DMS 273 (cell line): ENCODE results near the gene TLK1.
"Not testable (repeated sequence)": the region's sequence is repeated elsewhere in the genome, so short reads cannot be mapped to it uniquely, and the experiment has no call there.

Source experiments
- DNase-seq: peaks from one replicate; lab custom pipeline; 2025; ENCODE audit not compliant: unreplicated experiment; lab: John Stamatoyannopoulos, UW

Gene TLK1

DNA sequence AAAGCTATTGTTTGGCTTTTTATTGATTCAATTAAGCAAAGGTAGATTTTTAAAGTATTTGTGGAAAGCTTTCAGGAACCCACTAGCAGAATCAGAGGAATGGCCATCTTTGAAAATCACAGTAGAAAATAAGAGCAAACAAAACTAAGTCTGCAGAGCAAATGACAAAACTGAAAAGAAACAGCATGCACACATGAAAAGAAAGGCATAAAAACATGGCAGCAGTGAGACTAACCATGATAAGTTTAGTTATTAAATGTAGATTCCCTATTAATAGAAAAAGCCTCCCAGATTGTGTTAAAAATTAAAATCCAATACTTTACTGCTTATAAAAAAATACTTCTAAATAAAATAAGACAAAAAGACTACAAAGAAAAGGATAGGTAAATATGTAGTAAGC is 9.1 kb upstream of the TLK1 start:
- no peak for DNase-seq

DNA sequence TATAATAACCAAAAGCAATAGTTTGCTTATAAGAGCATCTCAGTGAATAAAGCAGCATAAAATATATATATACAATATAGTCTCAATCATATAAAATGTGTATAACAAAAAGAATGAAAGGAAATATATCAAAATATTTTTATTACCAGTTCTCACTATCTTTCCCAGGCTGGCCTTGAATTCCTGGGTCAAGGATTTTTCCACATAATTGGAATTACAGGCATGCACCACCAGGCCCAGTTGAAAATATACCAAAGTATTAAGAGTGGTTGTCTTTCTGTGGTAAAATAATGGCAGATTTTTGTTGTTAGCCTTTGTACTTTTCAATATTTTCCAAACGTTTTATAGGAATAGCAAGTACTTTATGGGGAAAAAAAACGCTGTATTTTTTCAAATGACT is 8.6 kb upstream of the TLK1 start:
- DNase-seq: no peak

DNA sequence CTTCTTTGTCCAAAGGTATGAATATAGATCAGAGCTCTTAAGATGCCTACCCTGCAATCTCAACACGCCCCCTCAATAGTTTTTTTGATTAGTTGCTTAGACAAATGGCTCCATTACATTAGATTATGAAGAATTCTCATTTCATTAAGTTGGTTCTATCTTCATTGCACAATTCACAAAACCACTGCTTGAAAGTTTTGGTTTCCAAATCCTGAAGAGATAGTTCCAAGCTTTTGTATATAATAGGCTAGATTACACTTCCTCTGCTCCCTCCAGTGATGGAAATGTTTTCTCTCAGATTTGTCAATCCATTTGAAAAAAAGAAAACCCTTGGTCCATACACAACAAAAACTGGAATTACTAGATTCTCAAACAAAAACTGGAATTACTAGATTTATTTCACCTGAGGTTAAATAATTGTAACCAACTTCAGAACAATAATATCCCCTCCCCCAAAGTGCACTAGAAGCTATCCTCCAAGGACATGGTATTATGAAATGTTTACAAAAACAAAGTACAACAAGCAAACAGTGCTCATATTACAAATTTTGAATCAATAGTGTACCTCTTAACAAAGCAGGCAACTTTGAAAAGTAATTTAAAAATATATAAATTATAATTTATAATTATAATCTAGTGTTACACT is 6.8 kb upstream of the TLK1 start:
- DNase-seq: no peak

DNA sequence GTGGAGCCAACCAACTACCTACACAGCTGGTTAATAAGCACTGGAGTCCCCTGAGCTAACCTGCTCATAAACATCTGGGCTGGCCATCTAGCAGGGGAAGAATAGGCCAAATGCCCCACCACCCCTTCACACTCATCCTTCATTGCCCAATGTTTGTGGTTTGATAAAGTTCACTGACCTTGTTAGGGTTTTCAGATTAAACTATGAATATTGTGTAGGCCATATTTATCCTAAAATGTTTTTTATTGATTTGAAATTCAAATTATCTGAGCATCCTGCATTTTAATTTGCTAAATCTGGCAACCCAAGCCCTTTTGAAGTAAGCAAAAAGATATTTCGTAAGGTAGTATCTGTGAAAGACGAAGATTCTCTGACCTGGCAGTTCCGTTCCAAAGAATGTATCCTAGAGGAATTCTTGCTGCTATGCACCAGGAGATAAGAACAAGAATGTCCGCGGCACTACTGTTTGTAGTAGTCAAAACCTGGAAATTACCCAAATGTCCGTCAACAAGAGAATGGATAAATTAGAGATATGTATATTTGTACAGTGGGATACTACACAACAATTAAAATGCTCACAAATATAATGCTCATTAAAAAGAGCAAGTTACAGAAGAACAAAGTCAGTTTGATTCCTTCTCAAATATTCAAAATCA is 5.8 kb upstream of the TLK1 start:
- DNase-seq: no peak

DNA sequence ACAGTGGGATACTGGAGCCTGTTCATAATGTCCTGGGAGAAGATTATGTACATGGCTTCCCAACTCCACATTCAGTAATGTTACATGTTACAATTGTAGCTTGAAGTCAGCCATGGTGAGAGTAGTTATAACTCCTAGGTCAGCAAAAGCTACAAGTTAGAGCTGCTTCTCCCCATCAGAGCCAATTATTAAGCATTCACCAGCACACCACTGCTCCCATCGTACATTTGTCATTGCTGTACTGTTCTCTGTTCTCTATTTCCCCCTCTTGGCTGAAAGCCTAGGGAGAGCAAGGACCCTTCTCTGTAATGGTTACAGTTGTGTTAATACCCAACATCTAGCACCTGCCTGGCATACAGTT is 5.3 kb upstream of the TLK1 start:
- no peak for DNase-seq

DNA sequence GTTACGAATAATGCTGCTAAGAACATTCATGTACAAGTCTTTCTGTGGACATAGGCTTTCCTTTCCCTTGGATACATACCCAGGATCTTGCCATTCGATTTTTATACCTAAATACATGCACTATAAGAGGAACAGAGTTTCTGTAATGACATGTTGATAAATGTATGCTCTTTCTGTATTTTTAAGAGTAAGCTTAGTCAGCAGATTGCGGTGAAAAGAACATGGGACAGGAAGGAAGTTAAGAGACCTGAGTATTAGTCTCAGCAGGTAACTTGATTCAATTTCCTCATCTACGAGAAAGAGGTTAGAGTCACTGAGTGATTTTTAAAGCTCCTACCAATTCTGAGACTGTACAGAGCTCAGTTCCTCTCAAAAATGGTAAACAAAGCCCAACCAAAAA is 2.6 kb upstream of the TLK1 start:
- DNase-seq: no peak

DNA sequence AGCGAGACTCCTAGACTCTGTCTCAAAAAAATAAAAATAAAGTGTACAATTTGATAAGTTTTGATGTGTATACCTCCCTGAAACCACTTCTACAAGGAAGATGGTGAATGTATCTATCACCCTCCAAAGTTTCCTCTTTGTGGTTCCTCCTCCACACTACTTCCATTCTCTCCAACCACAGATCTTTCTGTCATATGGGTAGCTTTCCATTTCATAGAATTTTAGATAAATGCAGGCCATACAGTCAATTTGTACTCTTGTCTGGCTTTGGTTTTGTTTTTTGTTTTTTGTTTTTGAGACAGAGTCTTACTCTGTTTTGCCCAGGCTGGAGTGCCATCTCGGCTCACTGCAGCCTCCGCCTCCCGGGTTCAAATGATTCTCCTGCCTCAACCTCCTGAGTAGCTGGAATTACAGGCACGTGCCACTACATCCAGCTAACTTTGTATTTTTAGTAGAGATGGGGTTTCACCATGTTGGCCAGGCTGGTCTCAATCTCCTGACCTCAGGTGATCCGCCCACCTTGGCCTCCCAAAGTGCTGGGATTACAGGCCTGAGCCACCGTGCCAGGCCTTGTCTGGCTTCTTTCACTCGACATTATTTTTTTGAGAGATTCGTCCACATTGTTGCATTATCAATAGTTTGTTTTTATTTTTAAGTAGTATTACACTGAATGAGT is 2.0 kb upstream of the TLK1 start:
- DNase-seq: not testable (repeated sequence)

DNA sequence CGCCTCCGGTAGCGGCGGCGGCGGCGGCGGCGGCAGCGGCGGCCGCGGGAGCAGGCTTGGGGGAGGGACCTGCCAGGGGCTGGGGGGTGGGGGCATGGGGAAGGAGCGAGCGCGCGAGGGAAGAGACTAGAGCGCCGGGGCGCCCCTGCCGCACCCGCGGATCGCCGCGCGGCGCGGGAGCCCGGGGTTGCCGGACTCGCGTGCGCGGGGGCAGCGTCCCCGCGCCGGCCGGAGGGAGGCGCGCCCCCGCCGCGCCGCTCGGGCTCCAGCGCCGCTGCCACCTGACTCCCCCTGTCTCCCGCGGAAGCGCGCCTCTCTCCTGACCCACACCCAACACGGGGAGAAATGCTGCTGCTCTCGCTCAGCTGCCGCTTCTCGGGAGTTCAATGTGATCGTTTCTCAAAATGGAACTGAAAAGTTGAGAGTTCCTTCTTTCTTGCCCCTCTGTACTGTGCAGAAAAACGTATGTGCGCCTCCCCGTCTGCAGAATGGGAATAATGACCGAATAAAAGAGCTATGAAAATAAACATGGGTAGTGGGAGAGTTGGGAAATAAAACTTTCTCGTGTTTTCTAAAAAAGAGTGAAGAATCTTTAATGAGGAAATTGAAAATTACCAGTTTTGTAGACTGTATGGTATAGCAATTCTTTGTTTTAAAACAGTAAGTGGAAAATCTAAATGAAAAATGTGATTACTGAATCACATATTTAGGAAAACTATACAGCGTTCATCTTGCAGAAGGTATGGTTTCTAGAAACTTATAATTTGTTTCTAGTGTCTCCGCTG is 455 bp upstream of the TLK1 start:
- peak; percentile 93 for DNase-seq

DNA sequence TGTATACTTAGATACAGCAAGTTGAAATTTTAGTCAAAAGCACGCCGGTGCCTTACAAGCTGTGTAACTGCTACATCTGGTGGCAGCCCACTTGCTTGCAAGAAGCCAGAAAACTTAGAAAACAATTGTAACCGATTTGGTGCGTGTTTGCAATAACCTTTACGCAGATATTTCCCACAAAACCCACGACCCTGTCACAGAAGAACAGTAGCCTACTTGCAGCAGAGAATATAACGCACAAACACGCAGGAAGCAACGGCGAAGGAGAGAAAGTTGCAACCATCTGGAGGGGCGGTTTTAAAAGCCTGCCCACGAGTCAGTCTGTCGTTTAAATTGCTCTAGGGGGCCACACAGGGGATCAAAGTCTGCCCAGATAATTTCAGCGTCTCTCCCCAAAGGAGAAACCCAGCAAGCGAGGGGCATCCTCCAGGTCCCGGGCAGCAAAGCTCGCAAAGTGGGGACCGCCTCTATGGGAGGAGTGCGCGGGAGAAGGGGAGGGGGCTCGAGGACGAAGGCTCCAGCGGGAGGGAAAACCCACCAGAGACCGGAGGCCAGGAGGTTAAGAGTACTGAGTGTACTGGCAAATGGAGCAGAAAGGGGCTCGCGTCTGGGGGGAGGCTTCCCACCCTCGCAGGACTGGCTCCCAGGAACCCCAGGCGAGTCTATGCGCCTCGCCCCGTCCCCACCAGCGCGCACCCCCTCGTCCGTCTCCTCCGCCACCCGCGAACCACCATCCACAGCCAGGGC is 1.1 kb downstream of the TLK1 start:
- DNase-seq: peak; percentile 83

DNA sequence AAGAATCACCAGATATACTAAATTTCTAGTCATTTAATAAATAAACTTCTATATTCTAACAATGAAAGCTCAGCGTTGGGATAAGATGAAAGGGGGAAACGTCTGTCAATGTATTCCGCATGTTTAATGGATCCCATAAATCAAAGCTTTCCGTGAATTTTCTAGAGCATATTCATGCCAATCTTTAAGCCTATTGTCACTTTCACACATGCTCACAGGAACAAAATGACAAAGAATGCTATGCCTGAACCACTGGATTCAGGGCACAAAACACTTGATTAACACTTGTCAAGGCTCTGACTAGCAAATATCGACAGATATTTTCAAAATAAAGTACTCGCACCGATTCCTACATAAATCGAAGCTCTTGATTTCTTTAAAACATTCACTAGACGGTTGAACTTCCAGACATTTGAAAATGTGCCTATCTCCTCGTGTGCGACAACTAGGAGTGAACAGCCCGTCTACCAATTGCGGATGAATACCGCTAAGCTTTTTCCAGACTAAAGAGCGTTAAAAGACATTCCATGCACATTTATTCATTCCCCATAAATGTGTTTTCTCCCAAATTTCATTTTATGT is 1.8 kb downstream of the TLK1 start:
- DNase-seq: peak; percentile 74

DNA sequence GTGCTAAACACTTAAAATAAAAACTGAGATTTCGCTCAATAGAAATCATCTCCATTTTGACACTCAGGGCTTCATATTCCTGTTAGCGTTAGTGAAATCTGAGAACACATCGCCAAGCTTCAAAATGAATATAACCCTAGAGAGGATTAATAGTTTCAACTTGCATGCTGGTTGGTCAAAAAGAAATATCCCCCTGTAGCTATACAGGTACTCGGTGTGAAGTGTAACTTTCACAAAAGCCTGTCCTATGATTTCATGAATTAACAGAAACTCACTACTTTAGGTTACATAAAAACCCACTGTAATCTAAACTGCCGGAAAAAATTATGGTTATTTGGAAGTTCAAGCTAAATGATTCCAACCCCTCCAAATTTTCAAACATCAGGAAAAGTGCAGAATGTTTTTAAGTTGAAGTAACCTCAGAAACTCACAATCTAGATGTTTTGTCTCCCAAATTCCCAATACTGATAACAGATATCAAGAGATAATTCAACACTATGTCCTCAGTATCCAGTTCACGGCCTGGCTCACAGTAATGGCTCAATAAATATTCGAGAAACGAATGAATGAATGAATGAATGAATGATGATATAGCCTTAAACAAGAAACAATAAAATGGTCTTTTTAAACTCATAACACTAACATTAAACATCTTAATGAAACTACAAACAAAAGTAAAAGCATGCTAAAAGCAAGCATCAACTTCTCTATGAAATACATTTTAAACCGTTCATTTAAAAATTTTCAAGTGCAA is 2.5 kb downstream of the TLK1 start:
- peak; percentile 31 for DNase-seq

DNA sequence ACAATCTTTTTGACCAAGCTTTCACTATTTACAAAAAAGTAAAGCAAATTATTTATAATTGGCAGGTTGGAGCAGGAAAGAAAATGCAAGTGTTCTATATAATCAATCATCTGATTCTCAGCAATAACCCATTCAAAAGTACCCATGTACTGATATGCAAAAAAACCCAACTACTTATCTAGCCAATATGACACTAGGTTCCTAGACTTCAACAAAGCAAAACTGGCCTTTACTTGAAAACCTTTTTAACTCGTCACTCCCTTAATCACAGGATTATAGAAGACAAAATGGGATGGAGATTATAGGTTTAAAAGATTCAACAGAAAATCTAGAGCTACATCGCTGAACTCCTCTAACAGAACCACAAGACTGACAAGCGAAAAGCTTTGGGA is 3.6 kb downstream of the TLK1 start:
- no peak for DNase-seq

DNA sequence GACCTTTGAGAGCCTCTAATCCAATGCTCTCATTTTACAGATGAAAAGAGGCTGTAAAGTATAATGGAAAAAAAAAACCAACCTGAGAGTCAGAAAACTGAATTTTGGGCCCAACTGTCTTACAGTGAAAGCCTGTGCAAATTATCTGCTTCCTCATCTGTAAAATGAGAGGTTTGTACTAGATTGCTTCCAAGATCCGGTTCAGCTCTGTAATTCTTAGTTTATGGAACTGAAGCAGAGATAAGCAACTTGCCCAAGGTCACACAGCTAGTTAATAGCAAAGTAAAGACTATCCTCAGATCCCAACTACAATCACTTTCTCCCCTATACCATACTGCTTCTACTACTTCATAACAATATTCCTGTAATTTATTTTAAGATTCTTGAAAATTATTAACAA is 6.3 kb downstream of the TLK1 start:
- no peak for DNase-seq

DNA sequence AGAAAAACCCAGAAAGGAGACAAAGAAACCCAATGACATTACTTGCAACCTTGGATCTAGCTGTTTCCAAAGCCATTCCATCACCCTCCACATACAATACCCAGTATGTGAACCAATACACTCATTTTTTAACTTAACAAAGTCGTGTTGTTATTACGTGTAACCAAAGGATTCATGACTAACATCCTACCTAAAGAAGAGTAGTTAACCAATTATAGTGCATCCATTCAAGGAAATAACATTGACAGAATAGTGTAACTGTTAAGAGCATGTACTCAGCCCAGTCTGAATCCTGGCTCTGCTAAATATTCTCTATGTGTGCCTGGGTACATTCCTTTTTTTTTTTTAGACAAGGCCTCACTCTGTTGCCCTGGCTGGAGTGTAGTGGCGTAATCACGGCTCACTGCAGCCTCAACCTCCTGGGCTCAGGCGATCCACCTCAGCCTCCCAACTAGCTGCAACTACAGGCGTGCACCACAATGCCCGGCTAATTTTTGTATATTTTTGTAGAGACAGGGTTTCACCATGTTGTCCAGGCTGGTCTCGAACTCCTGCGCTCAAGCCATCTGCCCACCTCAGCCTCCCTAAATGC is 9.9 kb downstream of the TLK1 start:
- DNase-seq: no peak

DNA sequence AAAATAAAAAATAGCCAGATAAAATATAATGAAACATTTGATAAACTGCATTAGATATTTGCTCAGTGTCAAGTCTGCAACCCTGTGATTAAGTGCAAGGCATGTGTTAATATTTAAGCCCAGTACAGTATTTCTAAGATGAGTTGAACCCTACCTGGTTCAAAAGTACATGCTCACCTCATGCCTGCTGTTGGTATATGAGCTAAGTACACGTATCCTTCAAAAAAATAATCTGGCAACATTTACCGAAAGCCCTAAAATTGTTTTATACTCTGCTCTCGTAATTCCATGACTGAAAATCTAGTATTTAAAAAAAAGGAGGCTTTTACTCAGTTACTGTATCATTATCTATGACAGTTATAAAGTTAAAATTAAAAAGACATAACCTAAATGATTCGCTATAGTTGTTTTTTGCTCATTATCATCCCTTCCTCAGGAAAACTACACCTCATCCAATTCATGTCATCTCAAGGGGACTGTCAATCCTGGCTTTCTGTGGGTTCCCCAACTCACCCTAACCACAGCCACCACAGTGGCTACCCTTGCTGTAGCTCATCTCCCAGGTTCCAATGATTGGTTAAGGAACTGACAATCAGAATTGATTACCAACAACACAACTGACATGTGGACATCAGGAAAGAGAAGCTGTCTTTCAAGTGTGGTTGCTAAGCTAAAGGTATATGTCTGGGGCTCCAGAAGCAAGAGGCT is 10.6 kb downstream of the TLK1 start:
- DNase-seq: no peak

DNA sequence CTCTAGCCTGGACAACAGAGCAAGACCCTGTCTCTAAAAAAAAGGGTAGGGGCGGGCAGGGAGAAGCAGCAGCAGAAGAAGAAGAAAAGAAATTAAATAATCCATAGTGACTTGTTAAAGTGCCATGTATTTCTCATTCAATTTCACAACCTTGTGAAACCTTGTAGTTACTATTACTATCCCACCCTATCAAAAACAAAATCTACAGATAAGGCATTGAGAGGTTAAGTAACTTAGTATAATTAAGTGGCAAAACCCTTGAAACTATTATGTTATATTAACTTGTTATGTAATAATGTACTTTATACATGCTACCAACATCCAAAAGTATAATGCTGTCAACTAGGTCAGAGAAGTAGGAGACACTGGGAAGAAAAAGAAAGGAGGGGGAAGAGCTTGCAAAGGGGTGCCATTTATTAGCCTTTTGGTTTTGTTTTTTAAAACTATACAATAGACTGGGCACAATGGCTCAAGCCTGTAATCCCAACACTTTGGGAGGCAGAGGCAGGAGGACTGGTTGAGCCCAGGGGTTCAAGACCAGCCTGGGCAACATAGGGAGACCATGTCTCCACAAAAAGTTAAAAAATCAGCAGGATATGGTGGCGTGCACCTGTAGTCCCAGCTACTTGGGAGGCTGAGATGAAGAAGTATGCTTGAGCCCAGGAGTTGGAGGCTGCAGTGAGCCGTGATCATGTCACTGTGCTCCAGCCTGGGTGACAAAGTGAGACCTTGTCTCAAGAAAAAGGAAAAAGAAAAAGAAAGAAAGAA is 11.3 kb downstream of the TLK1 start:
- DNase-seq: no peak

DNA sequence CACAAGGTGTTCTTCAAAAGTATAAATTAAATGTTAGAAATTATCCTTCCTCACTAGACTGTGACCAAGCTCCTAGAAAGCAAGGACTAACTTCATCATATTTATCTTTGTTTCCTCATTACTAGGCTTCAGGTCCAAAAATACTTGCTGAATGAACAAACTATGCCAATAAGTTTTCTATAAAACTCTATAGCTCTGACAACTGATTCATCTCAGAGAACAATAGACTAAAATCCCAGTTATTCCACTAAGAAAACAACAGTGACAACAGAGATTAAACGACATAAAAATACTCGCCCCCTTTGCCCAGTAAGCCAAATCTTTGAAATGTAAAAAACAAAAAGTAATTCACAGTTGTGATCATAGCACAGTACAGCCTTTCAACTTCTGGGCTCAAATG is 13.6 kb downstream of the TLK1 start:
- DNase-seq: no peak

DNA sequence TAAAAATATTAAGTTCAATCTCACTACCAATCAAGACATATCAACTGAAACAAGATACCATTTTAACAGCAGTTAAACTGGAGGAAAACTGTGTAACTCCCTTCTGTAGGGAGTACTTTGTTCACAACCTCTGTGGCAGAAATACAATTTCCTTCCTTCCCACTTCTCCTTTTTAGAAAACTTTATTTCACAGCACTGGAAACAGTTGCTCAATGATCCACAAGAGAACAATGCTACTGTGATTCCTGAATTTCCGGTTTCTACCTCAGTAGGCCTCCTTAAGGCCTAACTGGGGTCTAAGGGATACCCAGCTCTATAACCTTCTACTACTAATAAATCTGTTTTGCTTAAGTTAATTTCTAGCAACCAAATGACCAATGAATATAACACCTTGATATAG is 14.1 kb downstream of the TLK1 start:
- no peak for DNase-seq
